NOMO-1 treated with dmso at 0.1 percent for 144 hours (cell line): ENCODE results near the gene SHISA8.

Experiments used
- DNase-seq: peaks from one replicate; lab custom pipeline; 2025; ENCODE audit not compliant: unreplicated experiment; lab: John Stamatoyannopoulos, UW

Gene SHISA8

DNA sequence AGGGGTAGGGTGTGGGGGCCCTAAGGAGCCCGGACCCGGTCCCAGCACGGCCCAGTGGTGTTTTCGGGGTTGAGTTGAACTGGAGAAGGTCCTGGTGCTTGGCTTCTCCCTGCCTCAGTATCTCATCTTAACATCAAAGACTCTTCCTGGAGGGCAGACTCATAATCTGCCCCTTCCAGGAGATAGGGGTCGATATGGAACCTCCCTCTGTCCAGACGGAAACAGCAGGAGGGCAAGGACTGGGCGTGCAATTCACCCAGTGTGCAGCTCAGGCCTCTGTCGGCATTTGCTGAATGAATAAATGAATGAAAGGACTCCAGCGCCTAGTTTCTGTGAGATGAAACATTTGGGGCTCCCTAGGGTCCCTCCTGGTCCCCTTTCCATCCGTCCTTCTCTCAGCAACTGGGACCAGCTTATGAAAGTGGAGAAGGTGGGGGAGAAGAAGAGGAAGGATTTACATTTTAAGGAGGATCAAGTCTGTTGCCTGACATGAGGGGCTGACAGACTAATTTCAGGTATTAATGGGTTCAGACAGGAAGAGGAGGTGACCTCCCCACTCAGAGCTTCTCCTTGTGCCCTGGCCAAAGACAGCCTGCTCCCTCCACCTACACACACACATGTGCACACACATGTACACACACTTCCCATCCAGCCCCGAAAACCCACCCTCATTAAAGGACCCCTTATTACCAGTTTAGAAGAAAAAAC is 1.1 kb upstream of the SHISA8 start:
- no peak for DNase-seq

DNA sequence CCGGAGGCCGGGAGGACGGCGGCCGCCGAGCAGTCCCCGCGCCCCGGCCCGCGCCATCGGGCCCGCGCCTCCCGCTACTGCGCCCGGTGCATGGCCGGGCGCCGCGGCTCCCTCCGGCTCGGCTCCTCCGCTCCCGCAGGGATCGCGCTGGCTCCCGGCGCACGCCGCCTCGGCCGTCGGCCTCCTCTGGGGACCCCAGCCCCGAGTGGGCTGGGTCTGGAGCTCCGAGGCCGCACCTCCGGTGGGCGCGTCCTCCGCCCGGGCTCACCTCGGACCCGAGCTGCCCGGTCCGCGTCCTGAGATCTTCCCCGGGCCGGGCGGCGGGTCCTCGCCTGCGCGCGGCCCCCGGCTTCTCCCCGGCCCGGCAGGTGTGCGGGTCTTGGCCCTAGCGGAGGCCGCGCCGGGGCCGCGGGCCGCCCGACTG is 251 bp downstream of the SHISA8 start:
- DNase-seq, result no peak

DNA sequence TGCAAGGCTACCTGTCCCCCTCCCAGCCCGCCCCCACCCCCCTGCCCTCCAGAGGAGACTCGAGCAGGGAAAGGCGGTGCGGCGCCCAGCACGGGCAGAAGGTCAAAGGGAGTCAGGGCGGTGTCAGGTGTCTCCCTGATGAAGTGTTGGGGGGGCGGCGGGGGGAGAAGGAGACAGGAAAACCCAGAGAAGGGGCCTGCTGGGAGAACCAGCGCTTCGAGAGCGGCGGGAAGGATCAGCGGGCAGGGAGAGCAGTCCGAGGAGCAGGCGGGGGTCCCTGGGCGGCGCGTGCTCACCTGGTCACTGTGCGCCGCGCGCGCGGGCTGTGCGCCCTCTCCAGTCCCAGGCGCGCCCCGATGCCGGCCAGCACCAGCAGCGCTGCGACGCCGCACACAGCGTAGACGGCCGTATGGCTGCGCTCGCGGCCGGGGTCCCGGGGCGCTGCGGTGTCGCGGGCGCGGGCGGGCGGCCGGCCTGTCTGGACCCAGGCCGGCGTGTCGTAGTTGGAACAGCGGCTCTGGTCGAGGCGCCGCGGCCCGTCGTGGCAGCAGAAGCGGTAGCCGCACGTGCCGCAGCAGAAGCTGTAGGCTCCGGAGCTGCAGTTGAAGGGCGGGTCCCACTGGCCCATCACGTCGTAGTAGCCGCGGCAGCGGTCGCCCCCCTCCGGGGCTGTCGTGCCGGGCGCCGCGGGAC is 886 bp downstream of the SHISA8 start:
- no peak for DNase-seq

DNA sequence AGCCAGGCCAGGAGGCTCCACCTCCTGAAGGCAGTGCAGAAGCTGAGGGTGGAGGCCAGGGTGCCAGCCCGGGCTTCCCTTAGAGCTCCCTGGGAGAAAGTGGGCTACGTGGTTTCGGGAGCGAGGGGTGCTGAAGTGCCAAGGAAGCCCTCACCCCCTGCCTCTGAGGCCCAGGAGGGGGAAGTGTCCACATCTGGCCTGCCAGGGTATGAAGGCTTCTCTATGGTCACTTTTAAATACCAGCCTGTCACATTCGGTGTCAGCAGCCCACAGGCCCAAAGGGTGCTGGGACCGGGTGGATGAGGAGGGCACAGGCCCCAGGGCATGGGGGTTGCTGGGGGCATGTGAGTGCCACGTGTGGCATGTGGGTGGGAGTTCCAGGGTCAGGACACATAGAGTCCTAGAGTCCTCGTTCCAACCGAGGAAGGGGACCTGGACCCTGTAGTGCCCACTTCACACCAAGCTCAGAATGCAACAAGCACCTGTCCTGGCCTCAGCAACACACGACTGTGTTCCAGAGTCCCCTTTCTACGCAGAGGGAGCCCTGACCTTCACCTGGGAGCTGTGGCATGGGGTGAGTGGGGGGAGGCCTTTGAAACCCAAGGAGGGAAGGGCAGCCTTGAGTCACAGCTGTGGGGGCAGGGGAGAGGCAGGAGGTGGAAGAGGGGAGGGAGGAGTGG is 1.7 kb downstream of the SHISA8 start:
- DNase-seq, result no peak

DNA sequence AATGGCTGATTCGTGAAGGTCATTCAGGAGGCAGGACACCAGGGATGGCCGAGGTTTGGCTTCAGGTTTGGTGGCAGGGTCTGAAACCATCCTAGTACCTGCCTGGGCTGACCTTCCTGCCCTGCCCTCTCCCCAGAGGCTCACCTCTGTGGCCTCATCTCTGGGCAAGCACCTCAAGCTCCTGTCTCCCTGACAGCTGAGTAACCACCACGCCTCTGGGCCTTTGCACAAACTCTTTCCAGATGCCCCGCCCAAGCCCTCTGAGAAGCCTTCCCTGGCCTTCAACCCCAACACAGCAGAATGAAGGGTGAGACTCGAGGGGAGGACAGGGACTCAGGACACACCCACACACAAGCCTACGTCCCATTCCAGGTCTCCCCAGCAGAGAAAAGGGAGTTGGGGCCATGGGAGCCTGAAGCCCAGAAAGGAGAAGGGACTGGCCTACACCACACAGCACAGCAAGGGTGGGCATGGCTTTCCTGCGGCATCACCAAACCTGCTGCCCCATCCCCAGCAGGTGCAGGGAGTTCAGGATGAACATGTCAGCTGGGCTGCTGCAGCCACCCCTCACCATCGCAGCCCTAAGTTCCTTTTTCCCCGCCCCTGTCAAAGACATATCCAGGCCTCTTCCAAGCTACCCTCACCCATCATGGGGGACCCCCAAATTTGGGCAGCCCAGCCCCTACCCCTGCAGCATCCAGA is 2.4 kb downstream of the SHISA8 start:
- DNase-seq, result no peak

DNA sequence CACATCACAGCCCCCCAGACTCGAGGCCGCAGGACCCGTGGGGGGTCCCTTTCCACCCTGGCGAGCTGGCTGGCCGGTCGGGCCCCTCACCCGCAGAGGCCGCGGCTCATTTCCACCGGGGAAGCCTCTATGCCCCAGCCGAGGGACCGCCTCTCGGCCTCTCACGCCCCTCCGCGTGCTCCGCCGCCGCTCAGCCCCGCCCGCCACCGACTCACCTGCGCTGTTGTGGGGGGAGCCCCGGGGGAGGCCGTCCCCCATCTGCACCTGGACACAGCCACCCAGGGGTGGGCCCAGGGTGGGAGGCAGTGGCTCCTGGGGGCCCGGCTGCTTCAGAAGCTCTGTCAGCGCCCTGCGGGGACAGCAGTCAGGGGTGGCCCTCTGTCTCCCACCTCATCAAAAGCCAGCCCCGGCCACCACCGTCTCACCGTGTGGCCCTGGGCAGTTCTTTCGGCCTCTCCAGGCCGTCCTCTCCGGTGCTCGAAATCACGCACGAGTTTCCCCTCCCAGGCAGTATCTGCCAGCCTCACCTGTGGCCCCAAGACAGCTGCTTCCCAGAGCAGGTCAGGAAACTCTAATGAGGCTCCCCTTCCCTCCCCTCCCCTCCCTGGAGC is 3.8 kb downstream of the SHISA8 start:
- DNase-seq, result no peak

DNA sequence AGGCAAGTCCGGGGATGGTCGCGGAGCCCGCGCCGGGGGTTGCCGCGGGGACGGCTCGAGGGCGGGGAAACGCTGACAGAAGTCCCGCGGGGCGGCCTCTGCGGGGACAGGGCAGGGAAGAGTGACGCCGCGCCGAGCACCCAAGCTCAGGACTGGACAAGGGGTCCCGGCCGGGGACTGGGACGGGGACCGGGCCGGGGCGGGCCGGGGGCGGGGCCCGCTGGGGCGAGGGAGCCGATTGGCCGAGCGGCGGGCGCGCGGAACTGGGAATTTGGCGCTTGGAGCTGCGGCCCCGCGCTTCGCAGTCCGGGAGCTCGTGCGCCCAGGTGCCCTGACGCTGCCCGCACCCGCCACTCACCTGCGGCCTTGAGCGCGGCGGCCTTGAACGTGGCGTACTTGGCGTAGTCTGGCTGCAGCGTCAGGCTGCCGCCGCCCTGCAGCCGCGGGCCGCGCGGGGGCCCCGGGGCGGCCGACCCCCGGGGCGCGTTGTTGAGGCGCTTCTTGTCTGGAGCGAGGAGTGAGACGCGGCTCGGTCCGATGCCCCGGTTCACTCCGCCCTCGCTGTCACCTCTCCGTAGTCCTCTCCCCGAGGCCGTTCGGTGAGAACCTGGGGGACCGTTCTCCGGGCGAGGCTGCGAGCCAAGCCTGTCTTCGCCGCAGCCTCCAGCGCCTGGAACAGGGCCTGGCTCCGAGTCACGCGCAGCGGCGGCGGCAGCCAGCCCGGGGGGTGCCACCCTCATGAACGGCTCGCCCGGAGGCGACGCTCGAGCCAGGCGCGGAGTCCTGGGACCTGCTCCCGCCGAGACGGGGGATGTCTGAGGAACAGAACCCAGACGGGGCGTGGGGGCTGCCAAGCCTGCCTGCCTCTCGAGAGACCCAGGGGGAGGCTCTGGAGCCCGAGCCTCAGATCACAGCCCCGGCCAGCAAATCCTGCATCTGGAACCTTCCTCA is 4.5 kb downstream of the SHISA8 start:
- DNase-seq, result no peak

DNA sequence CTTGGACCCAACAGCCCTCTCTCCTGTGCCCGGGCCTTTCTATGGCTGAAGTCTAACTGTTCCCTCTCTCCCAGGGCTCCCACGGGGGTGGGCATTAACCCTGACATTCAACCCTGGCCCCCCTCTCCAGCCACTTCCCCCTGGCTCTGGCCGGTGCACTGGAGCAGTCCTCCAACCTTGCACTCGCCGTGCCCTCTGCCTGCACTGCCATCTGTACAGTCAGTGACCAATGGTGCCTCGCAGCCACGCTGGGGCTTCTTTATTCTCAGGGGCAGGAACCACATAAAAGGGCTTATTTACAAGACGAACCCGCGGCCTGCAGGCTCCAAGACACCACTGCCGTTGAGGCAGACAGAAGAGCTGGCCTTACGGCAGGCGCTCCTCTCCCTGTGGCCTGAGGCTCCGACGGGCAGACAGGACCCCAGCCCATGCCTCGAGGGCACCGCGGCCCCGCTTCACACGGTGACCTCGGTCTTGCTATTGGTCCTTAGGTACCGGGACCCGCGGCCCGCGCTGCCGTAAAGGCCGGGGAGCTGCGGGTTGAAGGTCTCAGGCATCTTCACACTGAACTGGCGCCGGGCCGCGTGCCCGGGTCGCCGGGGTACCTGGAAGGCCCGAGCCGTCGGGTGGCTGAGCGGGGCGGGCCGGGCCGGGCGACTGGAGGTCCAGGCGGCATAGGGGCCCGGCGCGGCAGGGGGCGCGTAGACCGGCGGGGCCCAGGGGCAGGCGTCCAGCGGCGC is 5.4 kb downstream of the SHISA8 start:
- no peak for DNase-seq

DNA sequence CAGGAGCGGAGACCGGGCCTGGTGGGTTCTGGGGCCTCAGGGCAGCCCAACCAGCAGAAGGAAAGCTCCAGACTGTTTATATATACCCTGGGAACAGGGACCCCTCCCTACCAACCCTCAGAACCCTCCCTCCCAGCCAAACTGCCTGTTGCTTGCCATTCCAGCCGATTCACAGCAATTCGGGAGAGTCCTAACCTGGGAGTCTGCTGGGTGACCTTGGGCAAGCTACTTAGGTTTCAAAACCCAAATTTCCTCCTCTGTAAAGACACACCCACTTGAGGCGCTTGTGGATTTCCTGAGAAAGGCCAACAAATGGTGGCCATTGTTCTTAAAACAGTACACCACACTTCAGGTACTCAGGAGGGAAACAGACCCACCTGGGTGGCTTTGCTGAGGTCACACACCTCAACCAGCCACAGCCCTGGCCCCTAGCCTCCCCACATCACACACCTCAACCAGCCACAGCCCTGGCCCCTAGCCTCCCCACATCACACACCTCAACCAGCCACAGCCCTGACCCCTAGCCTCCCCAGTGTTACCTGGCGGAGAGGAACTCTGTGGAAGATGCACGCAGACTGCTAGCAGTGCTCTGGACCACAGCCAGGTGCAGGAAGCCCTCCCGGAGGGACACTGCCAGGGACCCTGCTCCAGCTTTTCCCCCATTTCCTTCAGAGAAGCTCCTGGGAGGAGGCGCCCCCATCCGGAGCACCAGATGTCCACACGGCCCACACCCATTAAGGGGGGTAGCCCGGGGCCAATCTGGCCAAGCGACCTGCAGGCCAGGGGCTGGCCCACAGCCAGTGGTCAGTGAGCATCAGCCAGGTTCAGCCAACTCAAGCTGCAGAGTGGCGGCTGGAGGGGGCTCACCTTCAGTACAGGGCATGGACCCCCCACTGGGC is 6.2 kb downstream of the SHISA8 start:
- DNase-seq, result no peak

DNA sequence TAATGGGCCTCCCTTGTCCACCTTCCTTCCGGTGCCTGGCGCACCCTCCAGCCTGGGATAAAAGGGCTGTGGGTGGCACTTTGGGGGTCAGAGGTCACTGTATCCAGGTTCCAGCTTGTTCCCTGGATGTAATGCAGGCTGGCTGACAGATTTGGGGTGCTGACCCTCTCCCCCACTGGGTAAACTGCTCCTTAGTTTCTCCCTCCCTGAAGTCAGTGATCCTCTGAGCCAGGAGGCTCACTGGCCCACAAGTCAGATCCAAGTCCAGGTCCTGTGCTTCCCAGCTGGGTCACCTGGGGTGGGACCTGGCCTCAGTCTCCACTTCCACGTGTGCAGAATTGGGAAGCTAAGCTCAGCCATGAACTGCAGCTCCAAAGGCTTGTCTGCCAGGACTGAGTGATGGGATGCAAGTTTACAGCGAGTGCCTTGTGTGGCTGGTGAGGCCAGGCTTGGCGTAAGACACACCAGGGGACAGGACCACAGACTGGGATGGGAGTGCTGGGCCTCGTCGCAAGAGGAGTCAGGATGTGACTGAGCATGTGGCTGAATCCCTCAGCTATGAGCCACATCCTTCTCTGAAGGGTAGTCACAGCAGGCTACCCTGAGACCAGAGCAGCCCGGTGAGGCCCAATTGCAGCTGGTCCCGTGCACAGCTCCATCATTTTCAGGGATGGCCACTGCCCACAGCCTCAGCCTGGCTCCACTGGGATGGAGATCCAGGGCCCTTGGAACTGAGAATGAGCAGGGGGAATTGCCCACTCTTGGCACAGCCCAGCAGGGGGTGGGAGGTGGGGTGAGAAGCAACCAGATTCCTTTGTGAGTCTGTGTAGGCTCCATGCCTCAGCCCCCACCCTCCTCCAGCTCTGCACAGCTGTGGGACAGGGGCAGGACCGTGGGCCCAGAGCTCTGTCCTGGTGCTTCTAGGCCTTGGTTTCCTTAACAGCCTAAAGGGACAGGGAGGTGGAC is 7.2 kb downstream of the SHISA8 start:
- DNase-seq, result no peak

DNA sequence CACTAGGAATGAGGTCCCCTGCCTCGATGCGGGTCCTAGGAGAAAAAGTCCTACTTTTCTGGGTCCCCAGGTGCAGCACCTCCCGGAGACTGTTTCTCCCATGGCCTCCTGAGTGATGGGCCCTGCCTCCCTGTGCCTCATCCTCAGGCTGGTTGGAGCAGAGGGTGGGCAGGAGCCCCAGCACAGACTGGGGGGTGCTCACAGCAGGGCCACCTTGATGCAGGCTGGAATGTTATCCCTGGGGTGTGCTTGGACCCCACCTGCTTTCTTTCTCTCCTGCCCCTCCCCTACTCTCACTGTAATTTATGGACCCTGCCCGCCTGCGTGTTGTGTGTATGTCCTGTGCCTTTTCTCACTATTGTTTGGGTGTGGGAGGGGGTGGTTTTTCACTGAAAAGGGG is 8.1 kb downstream of the SHISA8 start:
- DNase-seq, result no peak

DNA sequence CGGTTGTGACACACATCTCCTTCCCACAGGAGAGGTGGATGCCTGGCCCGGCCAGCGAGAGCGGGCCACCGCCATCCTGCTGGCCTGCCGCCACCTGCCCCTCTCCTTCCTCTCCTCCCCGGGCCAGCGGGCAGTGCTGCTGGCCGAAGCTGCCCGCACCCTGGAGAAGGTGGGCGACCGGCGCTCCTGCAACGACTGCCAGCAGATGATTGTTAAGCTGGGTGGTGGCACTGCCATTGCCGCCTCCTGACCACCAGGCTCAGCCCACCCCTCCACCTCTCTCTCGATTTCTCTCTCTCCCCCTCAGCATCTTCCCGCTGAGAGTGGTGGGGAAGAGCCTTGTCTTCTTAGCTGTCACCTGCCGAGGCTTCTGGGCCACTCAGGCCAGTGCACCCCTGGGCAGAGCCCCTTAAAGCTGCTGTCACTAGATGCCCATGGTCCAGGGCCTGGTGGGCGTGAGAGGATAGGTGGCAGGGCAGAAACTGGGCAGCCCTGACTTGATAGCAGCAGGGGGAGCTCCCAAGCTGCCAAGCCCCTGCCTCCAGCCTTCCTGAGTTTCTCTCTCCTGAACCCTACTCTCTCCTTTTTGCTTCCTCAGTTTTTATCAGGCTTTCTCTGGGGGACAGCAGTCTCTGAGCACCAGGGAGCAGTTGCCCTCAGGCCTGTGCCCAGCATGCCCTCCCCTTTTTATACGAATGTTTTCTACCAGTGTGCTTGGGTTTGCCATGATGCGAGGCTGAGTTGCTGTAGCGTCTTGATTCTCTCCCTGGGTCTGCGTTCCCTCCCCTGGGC is 9.3 kb downstream of the SHISA8 start:
- no peak for DNase-seq

DNA sequence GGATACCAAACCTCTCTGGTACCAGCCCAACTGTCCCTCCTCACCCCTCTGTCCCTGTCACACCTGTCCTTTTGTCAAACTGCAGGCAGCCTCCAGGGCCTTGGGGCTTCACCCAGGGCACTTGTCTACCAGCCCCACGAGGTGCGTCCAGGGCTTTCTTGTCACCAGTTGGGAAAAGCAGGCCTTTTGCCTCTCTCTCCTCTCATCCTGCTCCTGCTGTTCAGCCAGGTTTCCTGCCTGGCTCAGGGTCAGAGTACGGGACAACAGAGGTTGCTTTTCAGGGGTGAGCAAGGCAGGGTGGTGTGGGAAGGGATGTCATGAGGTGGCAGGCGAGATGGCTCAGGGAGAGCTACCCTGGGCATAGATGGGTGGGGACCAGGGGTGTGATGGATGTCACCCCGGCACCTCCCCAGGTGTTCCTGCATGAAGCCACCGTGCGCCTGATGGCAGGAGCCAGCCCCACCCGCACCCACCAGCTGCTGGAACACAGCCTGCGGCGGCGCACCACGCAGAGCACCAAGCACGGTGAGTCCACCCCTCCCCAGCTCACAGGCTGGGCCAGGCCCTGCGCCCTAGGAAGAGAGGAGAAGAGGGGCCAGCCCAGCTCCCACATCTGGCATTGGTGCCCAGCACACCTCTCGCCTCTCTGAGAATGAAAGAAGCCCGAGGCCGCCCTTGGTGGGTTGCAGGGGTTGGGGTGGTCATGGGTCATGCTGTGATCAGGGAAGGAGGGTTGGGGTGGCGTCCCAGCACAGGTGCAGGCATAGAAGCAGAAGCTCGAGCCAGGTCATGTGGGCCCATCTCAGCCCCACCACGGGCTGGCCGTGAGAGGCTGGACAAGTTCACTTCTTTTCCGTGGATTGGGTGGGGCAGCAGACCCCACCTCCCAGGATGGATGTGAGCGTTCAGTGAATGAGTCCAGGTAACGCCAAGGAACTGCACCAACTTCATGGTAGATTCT is 10.1 kb downstream of the SHISA8 start:
- DNase-seq, result no peak

DNA sequence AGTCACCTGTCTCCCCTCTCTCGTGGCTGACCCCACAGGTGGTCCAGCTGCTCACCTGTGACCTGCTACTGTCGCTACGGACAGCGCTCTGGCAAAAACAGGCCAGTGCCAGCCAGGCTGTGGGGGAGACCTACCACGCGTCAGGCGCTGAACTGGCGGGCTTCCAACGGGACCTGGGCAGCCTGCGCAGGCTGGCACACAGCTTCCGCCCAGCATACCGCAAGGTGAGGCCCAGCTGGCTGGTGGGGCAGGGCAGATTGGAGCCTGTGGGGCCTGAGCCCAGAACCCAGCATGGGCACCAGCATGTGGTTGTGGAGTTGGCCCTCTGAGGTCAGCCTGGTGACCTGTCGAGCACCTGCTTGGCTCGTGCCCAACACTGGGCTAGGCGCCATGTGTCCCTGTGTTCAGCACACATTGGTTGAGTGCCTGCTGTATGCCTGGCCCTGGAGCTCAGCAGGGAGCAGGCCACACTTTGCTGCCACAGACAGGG is 11.9 kb downstream of the SHISA8 start:
- DNase-seq, result no peak

DNA sequence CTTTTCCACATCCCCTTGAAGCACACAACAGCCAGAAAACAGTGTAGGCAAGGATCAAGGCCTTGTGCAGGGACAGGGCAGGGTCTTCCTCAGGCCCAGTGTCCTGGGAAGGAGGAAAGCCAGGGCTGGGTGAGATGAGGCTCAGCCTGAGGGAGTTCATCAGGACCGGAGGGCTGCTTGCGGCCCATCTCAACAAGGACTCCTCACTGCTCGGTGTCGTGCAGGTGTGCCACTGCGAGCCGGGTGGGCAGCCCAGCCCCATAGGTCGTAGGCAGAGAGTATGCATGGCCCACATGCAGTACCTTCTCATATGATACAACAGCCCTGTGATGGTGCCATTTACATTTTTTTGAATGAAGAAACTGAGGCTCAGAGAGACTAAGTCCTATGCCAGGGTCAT is 12.9 kb downstream of the SHISA8 start:
- no peak for DNase-seq
